ENCODE data around the gene PGAP2.

GRCh38 chr11:3853899-3854659 lies 45.7 kb downstream of the PGAP2 start:
- TF ChIP-seq EZH2 (IDR thresholded peaks at IDR 0.05; ENCODE audit: low read length) (no peak), CTCF (optimal IDR thresholded peaks at IDR 0.05 in 1 of 3, IDR thresholded peaks at IDR 0.05 in 1 of 3, conservative IDR thresholded peaks at IDR 0.05 in 1 of 3; ENCODE audit: extremely low read depth in 1 of 3, insufficient read depth in 2 of 3, low read length in 3 of 3) (no peak)
